Fibroblast of skin of back (primary cell): ENCODE measurements around the gene TTC21B.

Source experiments
- DNase-seq: peaks from one replicate; pipeline ENCODE4 v3.0.0-alpha.2; 2013

The TTC21B gene

GRCh38 chr2:165920748-165921147, 32.8 kb downstream of the TTC21B start:
- DNase-seq, result peak; percentile 11

GRCh38 chr2:165913636-165914035, 39.9 kb downstream of the TTC21B start:
- no peak for DNase-seq

GRCh38 chr2:165911981-165912380, 41.6 kb downstream of the TTC21B start:
- no peak for DNase-seq

- DNase-seq, result peak; percentile 80
These were observed 42.3 kb downstream of the TTC21B start for GRCh38 chr2:165911231-165911630.

- no peak for DNase-seq
These were observed 44.1 kb downstream of the TTC21B start for GRCh38 chr2:165909466-165909865.

- peak; percentile 50 for DNase-seq
These were observed 47.7 kb downstream of the TTC21B start for GRCh38 chr2:165905854-165906253.

- DNase-seq, result no peak
These were observed 48.3 kb downstream of the TTC21B start for GRCh38 chr2:165905269-165905668.

- no peak for DNase-seq
These were observed 49.1 kb downstream of the TTC21B start for GRCh38 chr2:165904432-165904831.

GRCh38 chr2:165903406-165903805, 50.2 kb downstream of the TTC21B start:
- no peak for DNase-seq

- DNase-seq, result peak; percentile 17
These were observed 50.6 kb downstream of the TTC21B start for GRCh38 chr2:165902934-165903333.

GRCh38 chr2:165901620-165902298, 51.8 kb downstream of the TTC21B start:
- no peak for DNase-seq

- no peak for DNase-seq
These were observed 54.3 kb downstream of the TTC21B start for GRCh38 chr2:165899311-165899710.

GRCh38 chr2:165898381-165898780, 55.2 kb downstream of the TTC21B start:
- no peak for DNase-seq

- no peak for DNase-seq
These were observed 55.9 kb downstream of the TTC21B start for GRCh38 chr2:165897726-165898125.

GRCh38 chr2:165897074-165897473, 56.5 kb downstream of the TTC21B start:
- no peak for DNase-seq

- no peak for DNase-seq
These were observed 57.6 kb downstream of the TTC21B start for GRCh38 chr2:165895974-165896373.

GRCh38 chr2:165893556-165893955, 60.0 kb downstream of the TTC21B start:
- DNase-seq, result no peak

- DNase-seq, result no peak
These were observed 61.0 kb downstream of the TTC21B start for GRCh38 chr2:165892526-165892925.

GRCh38 chr2:165891943-165892342, 61.6 kb downstream of the TTC21B start:
- DNase-seq, result no peak

GRCh38 chr2:165891345-165891744, 62.2 kb downstream of the TTC21B start:
- no peak for DNase-seq

GRCh38 chr2:165889798-165890197, 63.8 kb downstream of the TTC21B start:
- no peak for DNase-seq

GRCh38 chr2:165889158-165889557, 64.4 kb downstream of the TTC21B start:
- DNase-seq, result no peak

GRCh38 chr2:165888171-165888570, 65.4 kb downstream of the TTC21B start:
- DNase-seq, result no peak

GRCh38 chr2:165886487-165887146, 67.0 kb downstream of the TTC21B start:
- DNase-seq, result no peak
